ENCODE measurements around the gene KDM1B.

KDM1B gene, protein sequence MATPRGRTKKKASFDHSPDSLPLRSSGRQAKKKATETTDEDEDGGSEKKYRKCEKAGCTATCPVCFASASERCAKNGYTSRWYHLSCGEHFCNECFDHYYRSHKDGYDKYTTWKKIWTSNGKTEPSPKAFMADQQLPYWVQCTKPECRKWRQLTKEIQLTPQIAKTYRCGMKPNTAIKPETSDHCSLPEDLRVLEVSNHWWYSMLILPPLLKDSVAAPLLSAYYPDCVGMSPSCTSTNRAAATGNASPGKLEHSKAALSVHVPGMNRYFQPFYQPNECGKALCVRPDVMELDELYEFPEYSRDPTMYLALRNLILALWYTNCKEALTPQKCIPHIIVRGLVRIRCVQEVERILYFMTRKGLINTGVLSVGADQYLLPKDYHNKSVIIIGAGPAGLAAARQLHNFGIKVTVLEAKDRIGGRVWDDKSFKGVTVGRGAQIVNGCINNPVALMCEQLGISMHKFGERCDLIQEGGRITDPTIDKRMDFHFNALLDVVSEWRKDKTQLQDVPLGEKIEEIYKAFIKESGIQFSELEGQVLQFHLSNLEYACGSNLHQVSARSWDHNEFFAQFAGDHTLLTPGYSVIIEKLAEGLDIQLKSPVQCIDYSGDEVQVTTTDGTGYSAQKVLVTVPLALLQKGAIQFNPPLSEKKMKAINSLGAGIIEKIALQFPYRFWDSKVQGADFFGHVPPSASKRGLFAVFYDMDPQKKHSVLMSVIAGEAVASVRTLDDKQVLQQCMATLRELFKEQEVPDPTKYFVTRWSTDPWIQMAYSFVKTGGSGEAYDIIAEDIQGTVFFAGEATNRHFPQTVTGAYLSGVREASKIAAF

DNA sequence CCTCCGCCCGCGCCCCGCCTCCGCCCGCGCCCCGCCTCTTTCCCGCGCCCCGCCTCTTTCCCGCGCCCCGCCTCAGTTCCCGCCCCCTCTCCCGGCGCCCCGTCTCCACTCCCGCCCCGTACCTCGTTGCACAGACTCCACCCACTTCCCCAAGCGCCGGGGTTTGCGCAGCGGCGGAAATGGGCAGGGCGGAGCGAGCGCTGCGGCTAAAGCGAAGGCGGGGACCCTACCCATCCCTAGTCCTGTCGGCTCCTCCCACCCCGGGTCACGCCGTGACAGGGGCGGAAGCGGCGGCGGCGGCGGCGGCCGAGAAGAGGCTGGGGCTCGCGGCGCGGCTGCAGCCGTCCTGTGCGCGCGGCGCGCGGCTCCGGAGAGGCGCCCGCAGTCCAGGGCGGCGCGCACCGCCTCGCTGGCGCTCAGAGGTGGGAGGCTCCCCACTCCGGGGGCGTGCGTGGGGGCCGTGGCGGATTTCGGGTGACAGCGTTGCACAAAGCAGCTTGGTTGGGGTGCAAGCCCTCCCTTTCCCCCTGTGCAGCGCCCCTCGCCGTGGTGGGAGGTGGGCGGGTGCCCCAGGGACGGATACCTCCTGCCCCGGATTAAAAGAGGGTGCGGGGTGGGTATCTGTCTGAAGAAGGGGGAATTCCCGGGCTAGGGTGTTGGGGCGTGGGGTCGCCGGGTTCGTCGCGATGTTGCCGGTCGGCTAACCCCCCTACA, at the start of gene KDM1B:
KDM1B (plus strand) TSS at position 273 of the 714 bp plus-strand sequence. CDS start 4,474 bp downstream, outside the sequence.
- H3K4me1 ChIP-seq: peaks cover 19% of the 10 kb centered on the region
- H3K9me3 ChIP-seq: no peaks in the 10 kb centered on the region
- no peaks in the 10 kb centered on the region for H3K27me3 ChIP-seq
- H4K20me1 ChIP-seq: no peaks in the 10 kb centered on the region
- H3K4me3 ChIP-seq: peak within 1 kb of the TSS; percentile 100
- no peak for TF ChIP-seq Cebpa-rat (IDR thresholded peaks at IDR 0.05)
- H3K36me3 ChIP-seq: peaks cover 15% of the 10 kb centered on the region
- H3K4me2 ChIP-seq: peak within 1 kb of the TSS; percentile 93
- H3K9ac ChIP-seq: peak within 1 kb of the TSS; percentile 93
- peak within 1 kb of the TSS; percentile 94 for H3K27ac ChIP-seq

DNA sequence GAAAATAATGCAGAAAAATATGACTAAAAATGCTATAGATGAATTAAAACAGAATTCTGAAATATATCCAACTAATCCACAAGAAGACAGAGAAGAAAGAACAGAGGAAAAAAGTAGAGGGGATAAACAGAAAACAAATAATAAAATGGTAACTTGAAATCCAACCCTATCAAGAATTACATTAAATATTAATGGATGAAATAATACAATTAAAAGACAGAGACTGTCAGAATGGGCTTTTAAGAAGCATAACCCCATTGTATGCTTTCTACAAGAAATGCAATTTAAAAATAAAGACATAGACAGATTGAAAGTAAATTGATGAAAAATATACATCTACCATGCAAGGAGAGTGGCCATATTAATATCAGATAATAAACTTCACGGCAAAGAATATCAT, 48.2 kb upstream of the KDM1B start:
- no peak for TF ChIP-seq Cebpa-rat (IDR thresholded peaks at IDR 0.05)
- no peaks in the 10 kb centered on the region for H3K36me3 ChIP-seq
- no peak overlapping the region for H3K9ac ChIP-seq

DNA sequence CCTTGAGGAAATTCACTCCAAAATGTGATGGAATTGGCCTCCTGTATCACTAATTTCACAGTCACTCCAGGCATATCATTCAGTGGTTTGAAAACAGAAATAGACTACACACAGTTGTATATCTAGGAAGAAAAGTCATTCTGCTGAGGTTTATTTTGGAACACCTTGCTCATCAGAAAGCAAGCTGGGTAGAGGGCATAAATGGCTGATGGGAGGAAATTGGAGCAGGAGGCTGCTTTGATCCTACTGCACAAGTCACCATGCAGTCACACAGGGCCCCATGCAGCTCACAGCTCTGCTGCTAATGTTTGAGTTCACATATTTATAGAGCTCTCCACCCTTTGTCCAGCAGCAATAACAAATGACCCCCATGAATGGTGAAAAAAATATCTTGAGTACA, 45.1 kb upstream of the KDM1B start:
- Histone ChIP-seq H3K27ac (no peak overlapping the region), H3K27me3 (no peaks in the 10 kb centered on the region), H3K4me1 (no peaks in the 10 kb centered on the region), H3K9ac (no peak overlapping the region), H4K20me1 (no peaks in the 10 kb centered on the region), H3K4me2 (no peak overlapping the region), H3K9me3 (peaks cover 19% of the 10 kb centered on the region), H3K4me3 (no peak overlapping the region), H3K36me3 (no peaks in the 10 kb centered on the region)
- no peak for TF ChIP-seq Cebpa-rat (IDR thresholded peaks at IDR 0.05)

More for the DNA sequence above, 48.2 kb upstream of the KDM1B start:
- Histone ChIP-seq H3K9me3 (peaks cover 24% of the 10 kb centered on the region), H3K4me3 (no peak overlapping the region), H3K4me1 (no peaks in the 10 kb centered on the region), H3K4me2 (no peak overlapping the region), H3K27me3 (no peaks in the 10 kb centered on the region), H4K20me1 (no peaks in the 10 kb centered on the region), H3K27ac (no peak overlapping the region)

DNA sequence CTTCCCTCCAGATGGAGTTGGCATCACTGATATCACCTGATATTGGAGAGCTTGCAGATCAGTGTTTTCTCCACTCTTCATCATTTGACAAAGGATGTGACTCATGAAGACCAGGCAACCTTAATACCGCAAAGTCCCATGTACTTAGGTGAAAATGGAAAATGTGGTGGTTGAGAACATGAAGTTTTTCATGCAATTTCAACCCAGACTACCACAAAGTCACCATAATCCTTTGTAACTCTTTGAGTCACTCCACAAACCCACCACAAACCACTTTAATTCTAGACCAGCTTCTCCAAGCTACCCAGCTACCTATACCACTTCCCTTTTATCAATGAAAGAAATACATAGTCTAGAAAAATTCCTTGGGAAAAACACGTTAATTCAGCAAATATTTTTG, 39.9 kb upstream of the KDM1B start:
- H3K9me3 ChIP-seq: no peaks in the 10 kb centered on the region
- H3K36me3 ChIP-seq: no peaks in the 10 kb centered on the region
- H3K4me1 ChIP-seq: peaks cover 11% of the 10 kb centered on the region
- no peaks in the 10 kb centered on the region for H3K27me3 ChIP-seq
- H3K27ac ChIP-seq: no peak overlapping the region
- H4K20me1 ChIP-seq: no peaks in the 10 kb centered on the region
- H3K4me3 ChIP-seq: no peak overlapping the region
- H3K9ac ChIP-seq: no peak overlapping the region
- TF ChIP-seq Cebpa-rat (IDR thresholded peaks at IDR 0.05): no peak
- H3K4me2 ChIP-seq: no peak overlapping the region

DNA sequence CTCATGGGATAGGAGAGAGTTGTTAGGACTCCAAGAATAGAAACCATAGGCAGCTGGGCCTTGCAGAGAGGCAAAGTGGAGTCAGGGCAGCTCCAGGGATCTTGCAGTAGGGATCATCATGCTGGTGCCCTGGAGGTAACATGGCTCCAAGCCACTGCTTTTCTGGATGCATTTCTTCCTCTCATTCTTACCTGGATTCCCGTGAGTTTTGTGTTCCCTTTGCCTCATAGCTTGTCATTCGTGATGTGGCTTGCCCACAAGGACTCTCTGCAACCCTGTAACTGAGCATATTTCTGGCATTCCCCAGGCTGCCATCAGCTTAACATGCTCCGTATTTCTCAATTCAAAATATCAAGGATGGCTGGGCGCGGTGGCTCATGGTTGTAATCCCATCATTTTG, 38.1 kb upstream of the KDM1B start:
- Histone ChIP-seq H4K20me1 (no peaks in the 10 kb centered on the region), H3K4me2 (peak overlapping the region; percentile 50), H3K4me3 (no peak overlapping the region), H3K9me3 (peaks cover 7% of the 10 kb centered on the region), H3K27ac (no peak overlapping the region), H3K36me3 (0 out of 2 replicates have a peak, but pooled peaks cover 1% of the 10 kb centered on the region), H3K4me1 (peaks cover 11% of the 10 kb centered on the region), H3K9ac (no peak overlapping the region), H3K27me3 (no peaks in the 10 kb centered on the region)
- TF ChIP-seq Cebpa-rat (IDR thresholded peaks at IDR 0.05): no peak

DNA sequence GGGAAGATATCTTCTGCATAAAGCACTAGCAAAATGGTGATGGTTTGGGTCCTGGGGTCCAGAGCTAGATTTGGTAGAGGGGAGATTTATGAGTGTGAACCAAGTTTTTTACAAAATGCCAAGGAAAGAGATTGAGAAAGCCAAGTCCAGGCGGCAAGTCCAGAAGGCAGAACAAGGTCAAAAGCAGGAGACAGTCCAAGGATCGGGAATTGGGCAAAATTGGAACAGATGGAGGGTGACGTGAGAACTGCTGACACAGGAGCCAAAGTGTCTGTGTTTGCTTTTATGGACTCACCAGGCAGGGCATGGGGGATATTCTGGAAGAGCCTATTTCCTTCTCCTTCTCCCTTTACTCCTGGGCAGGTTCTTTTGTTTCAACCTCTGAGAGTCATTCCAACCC, 36.9 kb upstream of the KDM1B start:
- Histone ChIP-seq H3K4me3 (no peak overlapping the region), H3K4me1 (peaks cover 11% of the 10 kb centered on the region), H3K4me2 (no peak overlapping the region), H3K9me3 (peaks cover 15% of the 10 kb centered on the region), H3K27ac (no peak overlapping the region), H4K20me1 (no peaks in the 10 kb centered on the region), H3K36me3 (0 out of 2 replicates have a peak, but pooled peaks cover 4% of the 10 kb centered on the region), H3K9ac (no peak overlapping the region), H3K27me3 (no peaks in the 10 kb centered on the region)
- no peak for TF ChIP-seq Cebpa-rat (IDR thresholded peaks at IDR 0.05)

DNA sequence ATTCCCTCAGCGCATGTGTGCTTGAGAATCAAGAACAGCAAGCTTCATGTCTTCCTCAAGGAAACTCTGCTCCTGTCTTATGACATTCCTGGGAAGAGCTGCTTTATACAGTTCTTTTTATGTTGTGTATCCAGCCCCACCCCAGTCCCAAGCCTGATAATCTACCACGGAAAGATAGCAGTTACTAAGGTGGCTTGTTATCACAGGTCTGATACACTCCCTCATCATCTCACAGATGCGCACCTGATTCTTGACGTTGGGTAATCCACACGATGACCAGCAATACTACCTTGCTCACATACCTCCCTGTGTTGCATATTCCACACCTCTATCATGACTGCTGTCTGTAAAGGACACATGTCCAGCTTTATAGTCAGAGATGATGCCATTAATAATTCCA, 36.0 kb upstream of the KDM1B start:
- 0 out of 2 replicates have a peak, but pooled peaks cover 4% of the 10 kb centered on the region for H3K36me3 ChIP-seq
- H3K27me3 ChIP-seq: no peaks in the 10 kb centered on the region
- no peak for TF ChIP-seq Cebpa-rat (IDR thresholded peaks at IDR 0.05)
- H3K4me2 ChIP-seq: no peak overlapping the region
- H3K27ac ChIP-seq: no peak overlapping the region
- H3K9ac ChIP-seq: no peak overlapping the region
- peaks cover 11% of the 10 kb centered on the region for H3K4me1 ChIP-seq
- peaks cover 15% of the 10 kb centered on the region for H3K9me3 ChIP-seq
- no peaks in the 10 kb centered on the region for H4K20me1 ChIP-seq
- no peak overlapping the region for H3K4me3 ChIP-seq

DNA sequence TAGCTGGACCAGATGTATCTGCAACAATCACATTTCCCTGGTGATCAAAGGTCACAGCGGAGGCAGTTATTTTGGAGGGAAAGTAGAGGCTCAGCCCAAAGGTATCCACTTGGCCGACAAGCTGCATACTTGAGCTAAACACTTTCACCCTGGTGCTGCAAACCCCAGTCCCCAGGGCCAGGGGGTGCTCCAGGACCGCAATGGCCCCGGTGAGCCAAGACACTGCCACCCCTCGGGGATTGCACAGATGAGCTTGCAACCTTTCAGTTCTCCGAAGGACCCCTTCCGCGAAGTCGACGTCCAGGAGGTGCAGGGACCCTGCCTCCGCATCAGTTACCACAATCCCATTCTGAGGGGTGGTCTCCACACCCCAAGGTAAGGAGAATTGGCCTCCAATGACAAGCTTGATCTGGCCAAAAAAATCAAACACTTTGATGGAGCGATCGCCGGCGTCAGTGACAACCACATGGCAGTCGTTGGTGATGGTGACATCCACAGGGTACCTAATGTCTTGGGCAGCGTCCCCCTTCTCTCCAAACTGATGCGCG, 33.6 kb upstream of the KDM1B start:
- no peak for TF ChIP-seq Cebpa-rat (IDR thresholded peaks at IDR 0.05)
- peaks cover 8% of the 10 kb centered on the region for H3K4me1 ChIP-seq
- no peak overlapping the region for H3K4me3 ChIP-seq
- H3K27me3 ChIP-seq: no peaks in the 10 kb centered on the region
- H3K9me3 ChIP-seq: peaks cover 15% of the 10 kb centered on the region
- no peaks in the 10 kb centered on the region for H4K20me1 ChIP-seq
- H3K27ac ChIP-seq: no peak overlapping the region
- H3K36me3 ChIP-seq: 0 out of 2 replicates have a peak, but pooled peaks cover 4% of the 10 kb centered on the region
- H3K9ac ChIP-seq: no peak overlapping the region
- no peak overlapping the region for H3K4me2 ChIP-seq
